Measurements from ENCODE around the gene SF3B5.

The SF3B5 gene

GRCh38 chr6:144095134-144096002 lies at the start of gene SF3B5:
TSS of gene SF3B5 (minus strand) at chr6:144095573. CDS start at chr6:144095497, 76 bp downstream.
- TF ChIP-seq GATA2 (IDR thresholded peaks at IDR 0.05; ENCODE audit: low read depth, low read length) (no peak), GATA3 (IDR thresholded peaks at IDR 0.05; ENCODE audit: low read depth, low read length) (no peak)

- TF ChIP-seq GATA2 (IDR thresholded peaks at IDR 0.05; ENCODE audit: low read depth, low read length) = no peak
- TF ChIP-seq GATA3 (IDR thresholded peaks at IDR 0.05; ENCODE audit: low read depth, low read length) = no peak
Observed at GRCh38 chr6:144144996-144145395, 49.6 kb upstream of the SF3B5 start.

GRCh38 chr6:144143878-144144277 lies 48.5 kb upstream of the SF3B5 start:
- TF ChIP-seq GATA2 (IDR thresholded peaks at IDR 0.05; ENCODE audit: low read depth, low read length) (no peak), GATA3 (IDR thresholded peaks at IDR 0.05; ENCODE audit: low read depth, low read length) (no peak)

GRCh38 chr6:144143106-144143505 lies 47.7 kb upstream of the SF3B5 start:
- TF ChIP-seq GATA2 (IDR thresholded peaks at IDR 0.05; ENCODE audit: low read depth, low read length) (no peak), GATA3 (IDR thresholded peaks at IDR 0.05; ENCODE audit: low read depth, low read length) (no peak)

- TF ChIP-seq GATA3 (IDR thresholded peaks at IDR 0.05; ENCODE audit: low read depth, low read length) (no peak), GATA2 (IDR thresholded peaks at IDR 0.05; ENCODE audit: low read depth, low read length) (no peak)
Observed at GRCh38 chr6:144141470-144141869, 46.1 kb upstream of the SF3B5 start.

- TF ChIP-seq GATA3 (IDR thresholded peaks at IDR 0.05; ENCODE audit: low read depth, low read length) (no peak), GATA2 (IDR thresholded peaks at IDR 0.05; ENCODE audit: low read depth, low read length) (no peak)
Observed at GRCh38 chr6:144140867-144141266, 45.5 kb upstream of the SF3B5 start.

- TF ChIP-seq GATA2 (IDR thresholded peaks at IDR 0.05; ENCODE audit: low read depth, low read length) (no peak), GATA3 (IDR thresholded peaks at IDR 0.05; ENCODE audit: low read depth, low read length) (no peak)
Observed at GRCh38 chr6:144139817-144140216, 44.4 kb upstream of the SF3B5 start.

GRCh38 chr6:144138542-144138941 lies 43.2 kb upstream of the SF3B5 start:
- TF ChIP-seq GATA2 (IDR thresholded peaks at IDR 0.05; ENCODE audit: low read depth, low read length) (no peak), GATA3 (IDR thresholded peaks at IDR 0.05; ENCODE audit: low read depth, low read length) (no peak)

- TF ChIP-seq GATA2 (IDR thresholded peaks at IDR 0.05; ENCODE audit: low read depth, low read length) (no peak), GATA3 (IDR thresholded peaks at IDR 0.05; ENCODE audit: low read depth, low read length) (no peak)
Observed at GRCh38 chr6:144134737-144135136, 39.4 kb upstream of the SF3B5 start.

GRCh38 chr6:144134176-144134575 lies 38.8 kb upstream of the SF3B5 start:
- TF ChIP-seq GATA3 (IDR thresholded peaks at IDR 0.05; ENCODE audit: low read depth, low read length) (no peak), GATA2 (IDR thresholded peaks at IDR 0.05; ENCODE audit: low read depth, low read length) (no peak)

- TF ChIP-seq GATA2 (IDR thresholded peaks at IDR 0.05; ENCODE audit: low read depth, low read length) (no peak), GATA3 (IDR thresholded peaks at IDR 0.05; ENCODE audit: low read depth, low read length) (no peak)
Observed at GRCh38 chr6:144133225-144133821, 38.0 kb upstream of the SF3B5 start.

- TF ChIP-seq GATA2 (IDR thresholded peaks at IDR 0.05; ENCODE audit: low read depth, low read length) = no peak
- TF ChIP-seq GATA3 (IDR thresholded peaks at IDR 0.05; ENCODE audit: low read depth, low read length) = no peak
Observed at GRCh38 chr6:144131248-144131709, 35.9 kb upstream of the SF3B5 start.

GRCh38 chr6:144129469-144129868 lies 34.1 kb upstream of the SF3B5 start:
- no peak for TF ChIP-seq GATA2 (IDR thresholded peaks at IDR 0.05; ENCODE audit: low read depth, low read length)
- no peak for TF ChIP-seq GATA3 (IDR thresholded peaks at IDR 0.05; ENCODE audit: low read depth, low read length)

- TF ChIP-seq GATA2 (IDR thresholded peaks at IDR 0.05; ENCODE audit: low read depth, low read length) (no peak), GATA3 (IDR thresholded peaks at IDR 0.05; ENCODE audit: low read depth, low read length) (no peak)
Observed at GRCh38 chr6:144127097-144127496, 31.7 kb upstream of the SF3B5 start.

GRCh38 chr6:144123836-144124235 lies 28.5 kb upstream of the SF3B5 start:
- no peak for TF ChIP-seq GATA3 (IDR thresholded peaks at IDR 0.05; ENCODE audit: low read depth, low read length)
- TF ChIP-seq GATA2 (IDR thresholded peaks at IDR 0.05; ENCODE audit: low read depth, low read length) = no peak
